Mucosa of stomach (tissue), 1 donor: ENCODE data around the gene SASS6.

Experiments
- H3K27me3 ChIP-seq: one replicate; pipeline ENCODE4 v1.7.0; 2013; ENCODE audit warnings: mild to moderate bottlenecking, low read length; ENCODE audit not compliant: control insufficient read depth, insufficient read depth
- H3K36me3 ChIP-seq: one replicate; pipeline ENCODE4 v1.7.0; 2013; ENCODE audit warnings: low read length; ENCODE audit not compliant: control insufficient read depth, insufficient read depth
- H3K4me1 ChIP-seq: one replicate; pipeline ENCODE4 v1.7.0; 2013; ENCODE audit warnings: mild to moderate bottlenecking, low read length; ENCODE audit not compliant: control insufficient read depth, insufficient read depth
- H3K4me3 ChIP-seq: one replicate; pipeline ENCODE4 v1.7.0; 2013; ENCODE audit warnings: low read length
- H3K9ac ChIP-seq: one replicate; pipeline ENCODE4 v1.7.0; 2013; ENCODE audit warnings: mild to moderate bottlenecking, low read length, moderate library complexity
- H3K9me3 ChIP-seq: one replicate; pipeline ENCODE4 v1.7.0; 2013; ENCODE audit warnings: mild to moderate bottlenecking, low read length, moderate library complexity; ENCODE audit not compliant: control insufficient read depth
- donor health status: Pancreatic carcinoma.

SASS6 gene

DNA sequence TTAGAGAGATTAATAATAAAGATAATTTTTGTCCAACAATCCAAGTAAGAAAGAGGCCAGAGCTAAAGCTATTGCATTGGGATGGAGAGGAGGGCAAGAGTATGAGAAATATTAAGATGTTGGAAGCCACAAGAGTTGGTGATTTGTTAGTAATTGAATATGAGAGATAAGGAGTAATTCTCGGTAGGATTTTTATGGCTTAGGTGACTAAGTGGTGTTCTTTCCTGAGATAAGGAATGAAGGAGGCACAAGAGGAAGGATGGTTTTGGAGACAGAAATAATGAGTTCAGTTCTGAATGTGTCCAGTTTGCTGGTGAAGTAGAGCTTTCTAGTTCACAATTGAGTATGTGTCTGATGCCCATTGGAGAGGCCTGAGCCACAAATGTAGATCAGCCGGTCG lies 9.6 kb upstream of the SASS6 start:
- no peak overlapping the region for H3K9ac ChIP-seq
- H3K4me1 ChIP-seq: no peaks in the 10 kb centered on the region
- H3K36me3 ChIP-seq: no peaks in the 10 kb centered on the region
- H3K9me3 ChIP-seq: no peaks in the 10 kb centered on the region
- no peak overlapping the region for H3K4me3 ChIP-seq
- H3K27me3 ChIP-seq: no peaks in the 10 kb centered on the region

DNA sequence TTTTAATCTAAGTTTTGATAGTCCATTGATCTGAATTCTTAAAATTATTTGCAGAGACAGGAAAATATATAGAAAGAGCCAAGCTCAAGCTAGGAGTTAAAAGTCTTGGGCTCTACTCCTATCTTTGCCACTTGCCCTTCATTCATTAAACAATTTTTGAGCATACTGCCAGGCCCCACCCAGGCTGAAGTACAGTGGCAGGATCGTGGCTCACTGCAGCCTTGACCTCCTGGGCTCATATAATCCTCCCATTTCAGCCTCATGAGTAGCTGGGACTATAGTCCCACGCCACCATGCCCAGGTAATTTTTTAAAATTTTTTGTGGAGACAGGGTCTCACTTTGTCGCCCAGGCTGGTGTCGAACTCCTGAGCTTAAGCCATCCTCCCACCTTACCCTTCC lies 8.5 kb upstream of the SASS6 start:
- Histone ChIP-seq H3K4me3 (no peak overlapping the region), H3K9ac (no peak overlapping the region), H3K4me1 (no peaks in the 10 kb centered on the region), H3K9me3 (no peaks in the 10 kb centered on the region), H3K36me3 (no peaks in the 10 kb centered on the region), H3K27me3 (no peaks in the 10 kb centered on the region)

DNA sequence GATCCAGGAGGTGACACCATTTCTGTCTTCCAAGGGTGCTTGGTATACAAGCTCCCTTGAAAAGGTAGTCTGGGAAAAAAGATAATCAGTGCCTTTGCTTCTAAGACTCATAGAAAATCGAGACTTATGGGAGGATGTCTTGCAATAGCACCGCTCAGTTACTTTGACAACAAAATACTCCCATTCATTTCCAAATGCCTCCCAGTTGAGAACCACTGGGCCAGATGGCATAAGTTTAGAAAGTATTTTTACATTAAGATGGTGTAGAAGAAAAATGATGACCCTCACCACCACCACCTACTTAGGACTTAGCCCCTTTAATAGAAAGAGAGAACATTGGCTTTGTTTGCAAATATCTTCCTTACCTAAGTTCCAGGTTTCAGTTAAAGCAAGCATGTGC lies 4.9 kb upstream of the SASS6 start:
- Histone ChIP-seq H3K27me3 (no peaks in the 10 kb centered on the region), H3K9me3 (no peaks in the 10 kb centered on the region), H3K4me1 (no peaks in the 10 kb centered on the region), H3K9ac (no peak overlapping the region), H3K36me3 (no peaks in the 10 kb centered on the region), H3K4me3 (no peak overlapping the region)

DNA sequence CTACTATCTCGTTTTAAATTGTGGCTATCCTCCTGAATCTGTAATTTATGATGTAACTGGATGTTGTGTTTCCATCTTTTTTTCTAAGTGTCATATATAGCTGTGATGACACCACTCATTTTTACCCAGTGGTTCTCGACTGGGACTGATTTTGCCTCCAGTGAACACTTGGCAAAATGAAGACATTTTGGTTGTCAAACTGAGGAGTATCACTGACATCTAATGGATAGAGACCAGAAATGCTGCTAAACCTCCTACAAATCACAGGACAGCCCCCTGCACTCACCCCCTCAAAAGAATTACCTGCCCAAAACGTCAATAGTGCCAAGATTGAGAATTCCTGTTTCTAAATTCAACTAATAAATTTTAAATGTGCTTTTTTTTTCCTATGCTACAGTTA lies 2.1 kb upstream of the SASS6 start:
- Histone ChIP-seq H3K9me3 (no peaks in the 10 kb centered on the region), H3K36me3 (no peaks in the 10 kb centered on the region), H3K27me3 (no peaks in the 10 kb centered on the region)

DNA sequence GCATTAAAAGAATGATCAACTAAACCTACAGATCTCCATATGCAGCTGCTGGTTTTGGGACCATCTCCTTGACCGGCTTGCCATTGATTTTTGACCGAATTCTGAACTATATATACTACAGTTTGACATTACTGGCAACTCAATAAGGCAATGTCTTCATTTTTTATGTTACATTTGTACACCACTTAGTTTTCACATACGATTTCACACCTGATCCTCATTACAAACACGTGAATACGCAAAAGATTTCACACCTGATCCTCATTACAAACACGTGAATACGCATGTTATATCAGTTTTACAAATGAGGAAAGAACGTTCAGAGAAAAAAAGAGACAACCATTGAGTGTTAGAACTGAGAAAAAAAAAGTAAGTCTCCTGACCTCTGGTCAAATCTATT lies 1.1 kb downstream of the SASS6 start:
- H3K4me3 ChIP-seq: no peak overlapping the region
- no peaks in the 10 kb centered on the region for H3K4me1 ChIP-seq
- no peaks in the 10 kb centered on the region for H3K27me3 ChIP-seq
- H3K9me3 ChIP-seq: no peaks in the 10 kb centered on the region
- no peak overlapping the region for H3K9ac ChIP-seq
- no peaks in the 10 kb centered on the region for H3K36me3 ChIP-seq

More for the DNA sequence above, 2.1 kb upstream of the SASS6 start:
- Histone ChIP-seq H3K9ac (no peak overlapping the region), H3K4me1 (no peaks in the 10 kb centered on the region), H3K4me3 (no peak overlapping the region)

DNA sequence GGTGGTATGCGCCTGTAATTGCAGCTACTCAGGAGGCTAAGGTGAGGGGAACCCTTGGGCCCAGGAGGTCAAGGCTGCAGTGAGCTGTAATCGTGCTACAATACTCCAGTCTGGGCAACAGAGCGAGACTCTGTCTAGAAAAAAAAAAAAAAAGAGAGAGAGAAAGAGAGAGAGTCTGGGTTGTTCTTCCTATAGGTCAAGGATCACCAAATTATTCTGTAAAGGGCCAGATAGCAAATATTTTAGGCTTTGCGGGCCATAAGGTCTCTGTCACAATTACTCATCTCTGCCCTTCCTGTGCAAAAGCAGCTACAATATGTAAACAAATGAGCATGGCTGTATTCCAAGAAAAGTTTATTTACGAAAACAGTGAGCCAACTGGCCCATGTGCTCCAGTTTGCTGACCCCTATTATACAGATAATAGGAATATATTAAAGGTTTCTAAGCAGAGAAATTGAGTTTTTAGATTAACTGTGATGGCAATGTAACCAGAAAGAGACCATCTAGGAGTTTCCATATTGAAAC lies 2.1 kb downstream of the SASS6 start:
- no peak overlapping the region for H3K4me3 ChIP-seq
- H3K9me3 ChIP-seq: no peaks in the 10 kb centered on the region
- H3K27me3 ChIP-seq: no peaks in the 10 kb centered on the region
- H3K36me3 ChIP-seq: no peaks in the 10 kb centered on the region
- no peak overlapping the region for H3K9ac ChIP-seq
- no peaks in the 10 kb centered on the region for H3K4me1 ChIP-seq

DNA sequence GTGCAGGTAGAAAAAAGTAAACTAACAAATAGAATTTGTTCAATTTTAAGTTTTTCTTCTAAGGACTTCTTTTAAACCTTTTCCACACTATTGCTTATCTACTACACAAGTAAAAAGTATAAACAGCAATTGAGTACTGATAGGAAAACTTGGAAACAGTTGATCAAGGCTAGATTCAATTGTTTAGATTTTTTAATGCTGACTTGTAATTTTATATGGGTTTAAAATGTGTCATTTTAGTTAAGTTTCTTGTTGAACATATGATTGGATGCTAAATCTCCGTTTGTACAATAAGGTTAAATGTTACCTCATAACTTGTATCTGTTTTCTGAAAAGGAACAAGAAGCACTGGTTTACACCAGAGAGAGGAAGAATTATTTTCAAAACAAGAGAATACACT lies 5.5 kb downstream of the SASS6 start:
- no peak overlapping the region for H3K9ac ChIP-seq
- H3K4me3 ChIP-seq: no peak overlapping the region
- H3K27me3 ChIP-seq: no peaks in the 10 kb centered on the region
- no peaks in the 10 kb centered on the region for H3K4me1 ChIP-seq
- no peaks in the 10 kb centered on the region for H3K36me3 ChIP-seq
- no peaks in the 10 kb centered on the region for H3K9me3 ChIP-seq

DNA sequence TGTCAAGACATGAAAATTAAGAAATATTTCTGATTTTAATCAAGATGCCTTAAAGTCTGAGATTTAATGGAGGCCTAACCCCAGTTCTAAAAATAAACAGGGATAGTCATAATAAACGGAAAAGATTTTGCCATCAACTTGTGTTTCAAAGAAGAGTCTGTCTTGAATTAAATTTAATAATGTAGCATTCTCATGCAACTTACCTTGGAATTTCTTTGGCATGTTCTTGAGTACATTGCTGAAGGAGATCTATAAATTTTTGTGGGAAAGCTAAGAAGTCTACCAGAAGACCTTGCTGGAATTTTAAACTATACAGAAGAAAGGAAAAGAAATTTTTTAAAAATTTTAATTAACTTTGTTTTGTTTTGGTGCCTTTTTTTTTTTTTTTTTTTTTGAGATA lies 10.6 kb downstream of the SASS6 start:
- Histone ChIP-seq H3K4me1 (no peaks in the 10 kb centered on the region), H3K9me3 (no peaks in the 10 kb centered on the region), H3K4me3 (no peak overlapping the region), H3K36me3 (no peaks in the 10 kb centered on the region), H3K9ac (no peak overlapping the region), H3K27me3 (no peaks in the 10 kb centered on the region)

DNA sequence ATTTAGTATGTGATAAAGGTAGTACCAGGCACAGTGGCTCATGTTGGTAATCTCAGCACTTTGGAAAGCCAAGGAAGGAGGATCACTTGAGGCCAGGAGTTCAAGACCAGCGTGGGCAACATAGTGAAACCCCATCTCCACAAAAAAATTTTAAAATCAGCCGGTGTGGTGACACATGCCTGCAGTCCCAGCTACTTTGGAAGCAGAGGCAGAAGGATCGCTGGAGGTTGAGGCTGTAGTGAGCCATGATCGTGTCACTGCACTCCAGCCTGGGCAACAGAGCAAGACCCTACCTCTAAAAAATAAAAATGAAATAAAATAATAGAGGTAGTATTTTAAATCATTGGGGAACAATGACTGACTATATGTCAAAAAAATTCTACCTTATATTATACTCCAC lies 17.2 kb downstream of the SASS6 start:
- Histone ChIP-seq H3K9me3 (no peaks in the 10 kb centered on the region), H3K4me3 (no peak overlapping the region), H3K4me1 (no peaks in the 10 kb centered on the region), H3K9ac (no peak overlapping the region), H3K27me3 (no peaks in the 10 kb centered on the region), H3K36me3 (no peaks in the 10 kb centered on the region)

DNA sequence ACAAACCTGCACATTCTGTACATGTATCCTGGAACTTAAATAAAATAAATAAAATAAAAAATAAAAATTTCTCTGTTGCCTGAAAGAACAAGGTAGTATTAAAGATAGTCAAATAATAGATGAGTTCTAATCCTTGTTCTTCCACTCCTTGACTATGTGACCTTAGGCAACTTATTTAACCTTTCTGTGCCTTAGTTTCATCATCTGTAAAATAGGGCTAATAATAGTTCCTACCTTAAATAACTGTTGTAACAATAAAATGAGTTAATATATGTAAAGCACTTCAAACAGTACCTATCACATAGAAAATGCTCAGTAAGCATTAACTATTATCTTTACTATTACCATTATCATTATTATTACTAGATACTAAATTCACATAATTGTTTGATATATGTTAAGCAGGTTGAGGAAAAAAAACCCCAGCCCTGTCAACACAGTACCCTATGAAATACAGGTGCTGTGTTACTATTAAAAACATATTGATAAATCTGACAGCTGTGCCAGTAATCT lies 23.1 kb downstream of the SASS6 start:
- no peaks in the 10 kb centered on the region for H3K27me3 ChIP-seq
- H3K4me1 ChIP-seq: no peaks in the 10 kb centered on the region
- no peak overlapping the region for H3K4me3 ChIP-seq
- H3K36me3 ChIP-seq: no peaks in the 10 kb centered on the region
- H3K9ac ChIP-seq: no peak overlapping the region
- H3K9me3 ChIP-seq: no peaks in the 10 kb centered on the region

DNA sequence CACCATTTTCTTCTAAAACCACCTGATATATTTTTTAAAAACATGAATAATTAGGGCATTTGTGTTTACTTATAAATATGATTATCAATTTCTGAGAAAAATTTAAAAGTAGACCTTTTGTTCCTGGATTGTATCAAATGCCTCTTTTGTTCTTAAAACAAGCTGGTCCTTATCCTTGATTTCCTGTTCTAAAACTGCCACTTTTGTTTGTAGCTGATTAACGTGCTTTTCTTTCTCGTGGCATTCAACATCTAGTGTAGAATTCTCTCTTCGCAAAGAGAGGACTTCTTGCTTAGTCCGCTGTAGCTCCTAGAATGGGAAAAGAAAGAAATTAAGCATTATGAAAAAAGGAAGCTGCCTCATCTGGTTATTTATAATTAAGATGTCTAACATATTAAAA lies 25.0 kb downstream of the SASS6 start:
- Histone ChIP-seq H3K4me3 (no peak overlapping the region), H3K27me3 (no peaks in the 10 kb centered on the region), H3K9me3 (no peaks in the 10 kb centered on the region), H3K4me1 (no peaks in the 10 kb centered on the region), H3K9ac (no peak overlapping the region), H3K36me3 (no peaks in the 10 kb centered on the region)

DNA sequence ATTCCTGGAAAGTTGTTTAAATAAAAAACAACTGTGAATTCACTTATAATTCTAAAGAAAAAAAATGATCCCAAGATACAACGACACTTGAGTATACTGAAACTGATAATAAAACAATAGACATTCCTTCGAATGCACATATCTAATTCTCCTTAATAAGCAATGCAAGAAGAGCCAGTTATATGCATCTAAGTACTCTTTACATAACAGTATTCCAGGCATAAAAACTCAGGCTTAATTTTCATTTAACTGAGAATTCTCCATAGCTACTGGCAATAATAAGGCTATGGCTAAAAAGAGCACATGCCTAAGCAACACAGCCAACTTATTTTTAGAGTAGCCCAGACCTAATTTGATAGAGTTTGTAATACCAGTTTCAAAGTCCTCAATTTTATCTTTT lies 31.2 kb downstream of the SASS6 start:
- Histone ChIP-seq H3K4me1 (no peaks in the 10 kb centered on the region), H3K36me3 (no peaks in the 10 kb centered on the region), H3K9ac (no peak overlapping the region)

DNA sequence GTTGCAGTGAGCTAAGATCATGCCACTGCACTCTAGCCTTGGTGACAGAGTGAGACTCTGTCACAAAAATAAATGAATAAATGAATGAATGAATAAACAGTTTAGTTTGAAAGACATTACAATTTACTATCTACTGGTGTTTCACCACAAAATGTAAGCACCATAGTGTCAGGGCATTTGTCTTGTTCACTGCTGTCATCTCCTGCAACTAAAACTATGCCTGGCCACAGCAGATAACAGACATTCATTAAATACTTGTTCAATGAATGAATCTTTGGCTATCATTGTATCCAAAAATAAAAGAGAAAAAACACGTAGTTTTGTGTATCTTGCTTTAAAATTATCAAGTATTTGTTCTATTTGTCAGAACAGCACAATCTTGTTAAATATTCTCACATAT lies 32.5 kb downstream of the SASS6 start:
- no peaks in the 10 kb centered on the region for H3K36me3 ChIP-seq

More for the DNA sequence above, 31.2 kb downstream of the SASS6 start:
- Histone ChIP-seq H3K4me3 (no peak overlapping the region), H3K9me3 (no peaks in the 10 kb centered on the region), H3K27me3 (no peaks in the 10 kb centered on the region)

More for the DNA sequence above, 32.5 kb downstream of the SASS6 start:
- H3K4me3 ChIP-seq: no peak overlapping the region
- H3K9ac ChIP-seq: no peak overlapping the region
- no peaks in the 10 kb centered on the region for H3K27me3 ChIP-seq
- no peaks in the 10 kb centered on the region for H3K4me1 ChIP-seq
- H3K9me3 ChIP-seq: no peaks in the 10 kb centered on the region
